LNCaP clone FGC (cell line): Measurements from ENCODE around the gene POMC.
"Not testable (repeated sequence)": the region's sequence is repeated elsewhere in the genome, so short reads cannot be mapped to it uniquely, and the experiment has no call there.

Source experiments
- DNase-seq: peaks from one replicate; pipeline ENCODE4 v3.0.0-alpha.2; 2011; ENCODE audit warnings: low read depth
- H3K4me3 ChIP-seq: 2 replicates; pipeline ENCODE4 v1.5.1; 2011; ENCODE audit warnings: mild to moderate bottlenecking, low read depth, low read length, control low read depth
- CTCF ChIP-seq: IDR thresholded peaks from 2 replicates; pipeline ENCODE4 v1.5.1; 2012; ENCODE audit warnings: mild to moderate bottlenecking; ENCODE audit not compliant: control insufficient read depth, insufficient read depth; ENCODE audit errors: extremely low read depth

Gene POMC

GRCh38 chr2:25127646-25128045, 40.7 kb downstream of the POMC start:
- DNase-seq = no peak
- no peak overlapping the region for H3K4me3 ChIP-seq
- TF ChIP-seq CTCF = no peak

- not testable (repeated sequence) for H3K4me3 ChIP-seq, DNase-seq
Observed at GRCh38 chr2:25127071-25127470, 41.3 kb downstream of the POMC start.

DNA sequence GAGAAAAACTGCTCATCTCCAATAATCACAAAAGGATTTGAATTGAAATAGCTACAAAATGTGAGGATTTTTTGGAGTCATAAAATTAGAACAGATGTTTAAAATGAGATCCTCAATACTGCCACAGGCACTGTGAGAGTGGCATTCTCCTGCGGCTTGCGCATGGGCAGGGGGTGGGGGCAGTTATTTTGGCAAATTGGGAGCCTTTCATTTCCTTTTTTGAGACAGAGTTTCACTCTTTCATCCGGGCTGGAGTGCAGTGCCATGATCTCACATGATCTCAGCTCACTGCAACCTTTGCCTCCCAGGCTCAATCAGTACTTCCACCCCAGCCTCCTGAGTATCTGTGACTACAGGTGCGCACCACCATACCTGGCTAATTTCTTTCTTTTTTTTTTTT, 42.4 kb downstream of the POMC start:
- no peak for TF ChIP-seq CTCF
- DNase-seq = no peak
- H3K4me3 ChIP-seq = no peak overlapping the region

GRCh38 chr2:25125189-25125588, 43.2 kb downstream of the POMC start:
- TF ChIP-seq CTCF = no peak

GRCh38 chr2:25123682-25124081, 44.7 kb downstream of the POMC start:
- no peak for TF ChIP-seq CTCF
- DNase-seq = no peak
- no peak overlapping the region for H3K4me3 ChIP-seq

More at GRCh38 chr2:25125189-25125588, 43.2 kb downstream of the POMC start:
- DNase-seq = no peak
- no peak overlapping the region for H3K4me3 ChIP-seq

GRCh38 chr2:25122367-25122766, 46.0 kb downstream of the POMC start:
- no peak for TF ChIP-seq CTCF
- no peak overlapping the region for H3K4me3 ChIP-seq

GRCh38 chr2:25119263-25119662, 49.1 kb downstream of the POMC start:
- no peak for TF ChIP-seq CTCF
- DNase-seq = no peak
- H3K4me3 ChIP-seq = no peak overlapping the region

More at GRCh38 chr2:25122367-25122766, 46.0 kb downstream of the POMC start:
- DNase-seq = no peak
